Activated CD4-positive, CD25-positive, alpha-beta regulatory T cell treated with anti-CD3 and anti-CD28 coated beads, Interleukin-2, amount 50 U/mL, for 72 hours (primary cell): ENCODE results near the gene NT5DC2.

Source experiments
- DNase-seq: peaks from one replicate; pipeline ENCODE4 v3.0.0; 2021

Gene NT5DC2

GRCh38 chr3:52509753-52510328 is 23.8 kb downstream of the NT5DC2 start:
- DNase-seq, result no peak

- no peak for DNase-seq
Observed at GRCh38 chr3:52507359-52507758, 26.3 kb downstream of the NT5DC2 start.

GRCh38 chr3:52506266-52506966 is 27.2 kb downstream of the NT5DC2 start:
- no peak for DNase-seq

- DNase-seq, result no peak
Observed at GRCh38 chr3:52504977-52505376, 28.7 kb downstream of the NT5DC2 start.

GRCh38 chr3:52503788-52504424 is 29.8 kb downstream of the NT5DC2 start:
- DNase-seq, result no peak

- no peak for DNase-seq
Observed at GRCh38 chr3:52502808-52503350, 30.8 kb downstream of the NT5DC2 start.

GRCh38 chr3:52502001-52502400 is 31.7 kb downstream of the NT5DC2 start:
- DNase-seq, result no peak

DNA sequence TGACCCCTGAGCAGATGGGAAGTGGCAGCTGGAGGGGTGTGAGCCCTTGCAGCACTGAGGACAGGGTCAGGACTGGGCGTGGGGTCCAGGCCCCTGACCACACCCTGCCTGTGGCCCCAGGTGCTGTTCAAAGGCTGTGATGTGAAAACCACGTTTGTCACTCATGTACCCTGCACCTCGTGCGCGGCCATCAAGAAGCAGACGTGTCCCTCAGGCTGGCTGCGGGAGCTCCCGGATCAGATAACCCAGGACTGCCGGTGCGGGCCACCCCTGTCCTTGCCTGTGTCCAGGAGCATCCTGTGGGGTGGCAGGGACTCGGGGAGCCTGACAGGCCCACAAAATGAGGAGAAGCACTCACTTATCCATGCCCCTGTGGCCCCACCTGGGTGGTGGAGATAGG is 32.6 kb downstream of the NT5DC2 start:
- DNase-seq, result no peak

DNA sequence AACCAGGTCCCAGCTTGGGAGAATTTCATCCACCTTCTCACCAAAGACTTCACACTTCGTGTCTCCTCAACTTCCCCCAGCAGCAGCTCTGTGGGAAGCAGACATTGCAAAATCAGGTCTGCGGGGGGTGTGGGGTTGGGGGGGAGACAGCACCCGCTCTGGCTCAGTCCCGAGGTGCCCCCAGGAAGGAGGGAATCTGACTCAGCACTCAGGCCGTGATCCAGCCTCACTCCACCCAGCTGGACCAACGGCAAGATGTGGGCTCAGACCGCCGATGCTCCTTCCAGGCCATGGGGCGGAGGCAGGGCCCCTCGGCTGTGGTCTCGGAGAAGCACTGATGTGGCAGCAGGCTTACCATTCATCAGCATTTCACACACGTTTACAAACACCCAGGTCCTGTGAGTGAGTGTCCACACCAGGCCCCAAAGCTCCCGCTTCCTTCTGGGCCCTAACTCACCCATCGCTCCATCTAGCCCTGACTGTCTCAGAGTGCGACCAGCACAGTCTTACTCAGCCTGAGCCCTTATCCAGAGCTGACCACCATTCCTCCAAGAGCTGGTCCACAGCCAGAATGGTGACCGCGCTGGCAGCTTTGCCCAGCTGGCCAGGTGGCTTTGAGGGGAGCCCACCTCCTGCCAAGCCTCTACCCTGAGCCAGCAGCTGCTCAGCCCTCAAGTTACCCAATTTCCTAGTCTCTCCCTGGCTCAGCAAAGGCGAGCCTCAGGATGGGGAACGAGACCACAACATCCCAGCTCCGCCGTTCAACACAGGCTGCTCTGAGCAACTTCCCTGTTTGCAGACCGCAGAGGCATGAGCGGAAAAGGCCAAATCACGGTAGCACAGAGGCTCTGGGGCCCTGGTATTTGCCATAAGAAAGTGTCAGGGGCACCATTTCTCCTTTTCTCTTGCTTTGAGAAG is 35.3 kb downstream of the NT5DC2 start:
- no peak for DNase-seq

DNA sequence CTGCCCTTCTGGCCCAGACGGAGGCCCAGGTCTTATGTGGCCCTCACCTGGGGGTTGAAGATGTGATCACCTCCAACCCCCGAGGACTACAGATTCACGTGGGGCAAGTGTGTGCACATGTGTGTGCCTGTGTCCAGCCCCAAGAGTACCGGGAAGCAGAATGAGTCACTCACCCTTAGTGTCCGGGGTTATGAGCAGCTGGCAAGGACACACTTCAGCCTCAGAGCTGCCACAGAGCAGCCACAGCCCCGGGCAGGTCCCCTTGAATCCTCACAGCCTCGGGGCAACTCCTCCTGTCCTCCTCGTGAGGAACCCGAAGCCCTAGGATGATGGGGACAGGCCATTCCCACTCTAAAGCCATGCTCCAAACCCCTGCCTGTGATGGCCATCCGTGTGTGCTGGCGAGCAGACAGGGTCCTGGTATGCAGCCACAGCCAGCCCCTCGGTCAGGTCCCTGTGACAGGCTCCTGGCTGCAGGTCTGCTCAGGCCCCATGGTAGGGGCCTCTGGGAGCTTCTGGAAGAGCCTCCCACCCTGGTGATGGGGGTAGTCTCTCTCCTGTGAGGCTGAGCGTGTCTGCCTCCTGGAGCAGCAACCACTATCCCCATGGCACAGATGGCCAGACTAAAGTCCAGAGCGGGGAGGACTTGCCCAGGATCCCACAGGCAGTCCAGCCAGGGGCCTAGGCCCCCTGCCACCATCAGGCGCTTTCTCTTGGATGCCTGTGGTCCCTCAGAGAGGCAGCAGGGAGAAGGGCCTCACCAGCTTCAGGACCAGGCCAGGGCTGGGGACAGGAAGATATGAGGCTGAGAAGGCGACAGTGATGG is 37.7 kb downstream of the NT5DC2 start:
- DNase-seq, result no peak

DNA sequence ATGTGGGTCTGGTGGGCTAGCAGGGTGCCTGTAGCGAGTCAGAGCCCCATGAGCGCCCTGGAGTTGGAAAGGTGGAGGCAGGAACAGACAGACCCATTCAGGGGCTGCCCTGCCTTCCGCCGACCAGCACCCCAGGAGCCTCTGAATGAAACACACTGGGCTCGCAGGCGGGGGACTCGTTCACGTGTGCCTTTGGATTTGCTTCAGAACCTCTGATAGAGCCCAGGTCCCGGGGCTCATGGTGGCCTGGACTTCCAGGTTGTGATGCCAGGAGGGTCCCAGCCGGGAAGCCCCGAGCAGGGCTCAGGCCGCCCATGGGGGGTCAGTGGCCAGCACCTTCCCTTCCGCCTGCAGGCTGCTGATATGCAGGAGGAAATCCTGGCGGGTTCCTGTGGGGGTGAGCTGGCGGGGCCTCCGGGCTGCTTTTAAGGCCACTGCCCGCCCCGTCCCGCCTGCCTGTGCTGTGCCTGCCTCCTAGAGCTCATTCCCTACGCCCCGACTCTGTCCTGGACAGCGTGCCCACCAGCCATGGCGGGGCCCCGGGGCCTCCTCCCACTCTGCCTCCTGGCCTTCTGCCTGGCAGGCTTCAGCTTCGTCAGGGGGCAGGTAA is 38.7 kb downstream of the NT5DC2 start, which contains the start of gene STAB1:
STAB1 (plus strand) TSS at position 453 of the 610 bp plus-strand sequence; CDS start at position 529, 76 bp downstream.
- DNase-seq, result no peak

- no peak for DNase-seq
Observed at GRCh38 chr3:52494445-52494844, 39.2 kb downstream of the NT5DC2 start.

DNA sequence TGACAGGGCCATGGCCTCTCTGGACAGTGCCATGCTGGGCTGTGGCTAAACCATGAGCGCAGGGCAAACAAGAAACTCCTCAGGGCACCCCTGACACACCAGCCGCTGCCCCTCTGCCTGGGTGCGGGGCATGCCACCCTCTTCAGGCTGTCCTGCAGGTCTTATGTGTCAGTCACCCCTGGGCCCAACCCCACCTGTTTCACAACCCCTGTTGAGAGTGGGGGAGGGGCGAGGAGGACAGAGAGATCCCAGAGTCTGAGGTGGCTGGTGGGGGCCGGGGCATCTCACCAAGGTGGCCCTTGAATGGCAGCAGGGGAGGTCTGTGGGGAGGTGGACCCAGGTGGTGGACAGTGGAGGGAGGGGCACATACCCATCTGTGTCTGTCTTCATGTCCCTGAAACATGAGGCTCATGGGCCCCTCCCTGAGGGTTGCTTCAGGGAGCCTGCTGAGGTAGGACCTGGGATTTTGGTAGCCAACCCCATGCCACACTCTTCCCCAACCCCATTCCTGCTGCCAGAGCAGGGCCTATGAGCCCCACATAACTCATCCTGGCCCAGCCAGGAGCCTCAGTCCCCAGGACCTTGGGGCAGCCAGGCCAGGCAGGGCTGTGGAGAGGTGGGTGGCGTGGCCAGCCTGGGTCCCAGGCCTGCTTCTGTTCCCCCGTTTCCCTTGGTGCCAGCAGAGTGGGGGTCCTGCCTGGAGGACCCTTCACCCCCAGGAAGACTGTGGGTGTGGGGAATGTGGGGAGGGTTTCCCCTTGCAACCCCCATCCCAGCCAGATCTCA is 40.2 kb downstream of the NT5DC2 start:
- no peak for DNase-seq

GRCh38 chr3:52492059-52492458 is 41.6 kb downstream of the NT5DC2 start:
- no peak for DNase-seq

- DNase-seq, result no peak
Observed at GRCh38 chr3:52490939-52491526, 42.6 kb downstream of the NT5DC2 start.

DNA sequence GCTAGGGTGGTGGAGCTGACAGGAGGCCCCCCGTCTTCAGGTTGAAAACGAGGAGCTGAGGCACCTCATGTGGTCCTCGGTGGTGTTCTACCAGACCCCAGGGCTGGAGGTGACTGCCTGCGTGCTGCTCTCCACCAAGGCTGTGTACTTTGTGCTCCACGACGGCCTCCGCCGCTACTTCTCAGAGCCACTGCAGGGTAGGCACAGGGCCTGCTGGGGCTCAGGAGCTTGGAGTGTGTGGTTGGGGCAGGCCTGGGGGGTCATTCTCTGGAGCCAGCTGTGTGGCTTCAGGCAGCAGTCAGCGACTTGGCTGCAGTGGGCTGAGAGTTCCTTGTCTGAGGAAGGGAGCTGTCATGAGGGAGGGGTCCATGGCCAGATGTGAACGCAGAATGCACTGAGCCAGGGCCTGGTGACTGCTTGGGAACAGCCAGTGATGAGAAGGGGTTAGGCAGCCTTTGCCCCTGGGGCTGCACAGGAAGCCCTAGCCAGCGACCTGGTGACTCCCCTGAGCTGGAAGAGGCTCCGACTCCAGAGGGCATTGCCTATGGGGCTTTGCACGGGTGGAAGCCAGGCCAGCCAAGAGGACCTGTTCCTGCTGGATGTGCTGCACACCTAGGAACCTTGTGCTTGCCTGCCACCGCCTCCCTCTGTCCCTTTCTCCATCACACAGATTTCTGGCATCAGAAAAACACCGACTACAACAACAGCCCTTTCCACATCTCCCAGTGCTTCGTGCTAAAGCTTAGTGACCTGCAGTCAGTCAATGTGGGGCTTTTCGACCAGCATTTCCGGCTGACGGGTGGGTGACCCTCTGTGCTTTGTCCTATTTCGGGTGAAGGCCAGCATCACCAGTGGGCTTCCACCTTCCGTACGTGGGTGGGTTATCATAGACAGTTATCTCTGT is 43.4 kb downstream of the NT5DC2 start:
- no peak for DNase-seq

- no peak for DNase-seq
Observed at GRCh38 chr3:52489453-52489852, 44.2 kb downstream of the NT5DC2 start.

DNA sequence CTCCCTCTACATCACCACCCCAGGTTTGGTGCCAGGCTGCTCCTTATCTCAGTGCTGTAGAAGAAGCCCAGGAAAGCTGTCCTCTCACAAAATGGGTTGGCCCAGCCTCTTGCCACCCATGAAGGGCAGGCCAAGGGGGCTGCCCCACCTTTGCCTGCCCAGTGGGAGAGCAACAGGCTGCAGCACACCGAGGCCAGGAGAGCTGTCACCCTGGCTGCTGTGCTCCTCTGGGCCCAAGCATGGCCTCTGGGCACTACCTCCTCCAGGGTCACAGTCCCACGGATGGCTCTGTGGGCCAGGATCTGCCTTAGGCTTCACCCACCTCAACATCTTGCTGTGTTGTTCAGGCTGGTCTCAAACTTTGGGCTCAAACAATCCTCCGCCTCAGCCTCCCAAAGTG is 44.9 kb downstream of the NT5DC2 start:
- no peak for DNase-seq
